H1 (cell line): ENCODE results near the gene FAM76B. TPM values are rescaled to one million over a fixed set of nuclear protein-coding genes. Genes with fewer than 3 reads are reported as not detected.

Experiments used
- ASH2L ChIP-seq: fragments of 200-600, 300-600 bp; sonication (generic); IDR thresholded peaks from one replicate; pipeline ENCODE4 v1.7.1; 2017; ENCODE audit warnings: low read length
- SUZ12 ChIP-seq: fragments of 200-600 bp; sonication (generic); IDR thresholded peaks from 2 replicates; pipeline ENCODE4 v1.6.1; 2012; ENCODE audit warnings: mild to moderate bottlenecking, inconsistent platforms, low read length, moderate library complexity, mixed read lengths
- TEAD4 ChIP-seq: IDR thresholded peaks from 2 replicates; pipeline ENCODE4 v1.6.1; 2012; ENCODE audit warnings: low read depth, low read length, inconsistent platforms, mixed read lengths
- polyA plus RNA-seq, 7 experiments: library from polyadenylated mRNA; depleted of rRNA in 3 of 7; stranded (reverse) in 5 of 7; unstranded in 2 of 7; fragments of >200 nt in 5 of 7; fragments of 200-250 nt in 2 of 7; gene quantifications; 1 replicate in 5 of 7; 2 replicates in 1 of 7; 4 replicates in 1 of 7; pipeline versions ENCODE4 v1.2.1 to v1.2.3, GENCODE V29; 2011 to 2013; ENCODE audit warnings: missing spikeins in 2 of 7, mixed read lengths in 2 of 7
- total RNA-seq: library from RNA; stranded (reverse); fragmentation: NEBNext Ultra II Directional; extraction: Animal tissue kit (Norgen Biotek cat#: 25700); gene quantifications from 2 replicates; pipeline ENCODE4 v1.2.1, GENCODE V29; 2021

FAM76B gene
- total and polyA plus RNA-seq, 2 of the 8 experiments (the other 6 are each of a cell fraction or from before 2014, with no cell fraction given), result 11.0 to 22.3 TPM

- TF ChIP-seq SUZ12 (no peak), ASH2L (no peak), TEAD4 (no peak)
Observed at GRCh38 chr11:95728094-95728493, 61.5 kb downstream of the FAM76B start (continued).
